ENCODE measurements around the gene HSDL1. TPM values are rescaled to one million over a fixed set of nuclear protein-coding genes. Genes with fewer than 3 reads are reported as not detected.

The HSDL1 gene
- total RNA-seq, 4 donors from 2014 or later, result 5.0 to 9.7 (median 8.6) TPM

DNA sequence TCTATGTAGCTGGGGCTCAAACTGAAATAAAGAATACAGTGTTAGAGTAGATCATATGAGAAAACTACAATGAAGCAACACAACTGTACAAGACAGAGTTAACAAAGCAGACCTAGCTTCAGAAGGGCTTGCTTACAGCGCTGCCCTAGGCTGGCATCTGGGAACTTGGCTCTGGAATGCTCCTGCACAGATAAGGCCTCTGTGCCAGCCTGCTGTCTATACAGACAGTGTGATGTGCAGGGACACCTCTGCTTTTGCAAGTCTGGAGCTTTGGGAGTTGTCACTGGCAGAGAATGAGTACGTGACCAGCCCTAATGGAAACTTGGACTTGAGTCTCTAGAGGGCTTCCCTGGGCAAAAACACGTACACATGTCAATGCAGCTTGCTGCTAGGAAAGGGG, 70.3 kb downstream of the HSDL1 start:
- intact Hi-C loops (cut with DNase I), result no loop called here
- TF ChIP-seq, protein P1, sequence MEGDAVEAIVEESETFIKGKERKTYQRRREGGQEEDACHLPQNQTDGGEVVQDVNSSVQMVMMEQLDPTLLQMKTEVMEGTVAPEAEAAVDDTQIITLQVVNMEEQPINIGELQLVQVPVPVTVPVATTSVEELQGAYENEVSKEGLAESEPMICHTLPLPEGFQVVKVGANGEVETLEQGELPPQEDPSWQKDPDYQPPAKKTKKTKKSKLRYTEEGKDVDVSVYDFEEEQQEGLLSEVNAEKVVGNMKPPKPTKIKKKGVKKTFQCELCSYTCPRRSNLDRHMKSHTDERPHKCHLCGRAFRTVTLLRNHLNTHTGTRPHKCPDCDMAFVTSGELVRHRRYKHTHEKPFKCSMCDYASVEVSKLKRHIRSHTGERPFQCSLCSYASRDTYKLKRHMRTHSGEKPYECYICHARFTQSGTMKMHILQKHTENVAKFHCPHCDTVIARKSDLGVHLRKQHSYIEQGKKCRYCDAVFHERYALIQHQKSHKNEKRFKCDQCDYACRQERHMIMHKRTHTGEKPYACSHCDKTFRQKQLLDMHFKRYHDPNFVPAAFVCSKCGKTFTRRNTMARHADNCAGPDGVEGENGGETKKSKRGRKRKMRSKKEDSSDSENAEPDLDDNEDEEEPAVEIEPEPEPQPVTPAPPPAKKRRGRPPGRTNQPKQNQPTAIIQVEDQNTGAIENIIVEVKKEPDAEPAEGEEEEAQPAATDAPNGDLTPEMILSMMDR (IDR thresholded peaks at IDR 0.05), result no peak
- TF ChIP-seq POLR2A (IDR thresholded peaks at IDR 0.05), result no peak
- H3K27me3 ChIP-seq, result no peaks in the 10 kb centered on the region
- H3K4me1 ChIP-seq, result peaks cover 0 to under 1% (median 0%) of the 10 kb centered on the region in 3 donors
- H3K4me3 ChIP-seq, result no peak overlapping the region
- peaks cover 8 to 100% (median 40%) of the 10 kb centered on the region in 3 donors for H3K36me3 ChIP-seq
- no peak overlapping the region for H3K27ac ChIP-seq
- no peak for DNase-seq
- WGBS, 2 donors, result 83 to 91% methylated on average over 2 to 3 of the region's 3 CpGs
- H3K9me3 ChIP-seq, result no peaks in the 10 kb centered on the region

Other genes with a start within 250 kb of the HSDL1 start
- gene MLYCD, start 246.1 kb downstream of the HSDL1 start, total RNA-seq, result 1 to 10 TPM; 2.7 to 8.6 (median 2.9) TPM
- gene OSGIN1, start 191.9 kb downstream of the HSDL1 start, total RNA-seq, result 10 to 100 TPM in 2 of 4 donors, 1 to 10 TPM in 2; 5.0 to 27.6 (median 11.1) TPM
- gene NECAB2, start 176.9 kb downstream of the HSDL1 start, total RNA-seq, result not detected
- gene SLC38A8, start 102.4 kb downstream of the HSDL1 start, total RNA-seq, result not detected
- gene MBTPS1, start 28.2 kb downstream of the HSDL1 start, total RNA-seq, result 10 to 100 TPM; 36.3 to 77.6 (median 53.0) TPM
- under 1 TPM in 1 of 4 donors, not detected in 3; under 0.01 TPM for gene DNAAF1, start 131 bp upstream of the HSDL1 start, total RNA-seq
- gene TAF1C, start 41.9 kb upstream of the HSDL1 start, total RNA-seq, result 10 to 100 TPM; 23.9 to 43.7 (median 32.1) TPM
- gene ADAD2, start 46.0 kb upstream of the HSDL1 start, total RNA-seq, result 1 to 10 TPM in 3 of 4 donors, not detected in 1; 1.1 to 4.2 (median 1.9) TPM
- not detected for gene KCNG4, start 94.8 kb upstream of the HSDL1 start, total RNA-seq
- 1 to 10 TPM; 2.3 to 7.6 (median 5.0) TPM for gene WFDC1, start 149.7 kb upstream of the HSDL1 start, total RNA-seq
- 10 to 100 TPM in 1 of 4 donors, 1 to 10 TPM in 3; 1.1 to 25.8 (median 5.6) TPM for gene ATP2C2, start 223.4 kb upstream of the HSDL1 start, total RNA-seq